ENCODE data around the gene SLC43A2. TPM values are rescaled to one million over a fixed set of nuclear protein-coding genes. Genes with fewer than 3 reads are reported as not detected.

SLC43A2 gene
- total RNA-seq, 1 experiment from 2014 or later: 7.6 TPM

- DNase-seq (ENCODE audit: low read depth): peak; percentile 93
- in situ Hi-C loops (cut with HindIII; ENCODE audit: low pct_unique_long_range_greater_than_20kb, low sequenced_read_pairs): no loop called here
These were observed 346 bp upstream of the SLC43A2 start for GRCh38 chr17:1628856-1629503.

- DNase-seq (ENCODE audit: low read depth): no peak
- in situ Hi-C loops (cut with HindIII; ENCODE audit: low pct_unique_long_range_greater_than_20kb, low sequenced_read_pairs): no loop called here
These were observed 1.3 kb downstream of the SLC43A2 start for GRCh38 chr17:1627182-1627981.

DNA sequence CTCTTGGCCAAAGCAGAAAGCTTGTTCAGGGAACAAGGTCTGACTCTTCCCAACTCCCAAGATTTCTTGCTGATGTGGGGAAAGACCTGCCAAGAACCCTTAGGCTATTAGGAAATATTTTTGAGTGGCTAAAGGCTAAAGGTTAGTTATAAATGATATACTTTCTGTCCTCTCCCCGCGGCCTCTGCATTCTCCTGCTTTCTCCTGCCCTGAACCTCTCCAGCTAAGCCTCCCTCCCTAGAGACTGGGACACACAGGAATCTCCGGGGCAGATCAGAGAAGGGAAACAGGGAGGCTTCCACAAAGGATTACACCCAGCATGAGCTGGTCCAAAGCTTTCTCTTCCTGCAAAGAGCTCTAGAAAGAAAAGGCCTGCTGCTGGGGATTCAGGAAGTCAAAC, 2.3 kb downstream of the SLC43A2 start:
- no peak for DNase-seq (ENCODE audit: low read depth)
- in situ Hi-C loops (cut with HindIII; ENCODE audit: low pct_unique_long_range_greater_than_20kb, low sequenced_read_pairs): no loop called here

DNA sequence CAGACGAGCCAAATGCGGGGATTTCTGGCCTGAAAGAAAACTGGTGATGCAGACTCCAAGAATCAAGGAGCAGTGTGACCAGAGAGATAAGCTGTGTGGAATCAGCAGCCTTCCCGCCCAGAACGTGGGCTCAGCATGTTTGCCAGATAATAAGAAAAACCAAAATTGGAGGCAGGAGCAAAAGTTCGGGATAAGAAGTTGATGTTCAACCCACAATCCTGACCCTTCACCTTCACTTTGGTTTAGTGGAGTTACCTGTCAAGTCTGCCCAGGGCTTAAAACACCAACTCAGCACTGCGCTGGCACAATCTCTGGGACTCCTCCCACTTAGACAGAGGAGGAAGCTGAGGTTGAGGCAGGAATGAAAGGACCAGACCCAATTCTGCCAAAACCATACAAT, 3.1 kb downstream of the SLC43A2 start:
- no peak for DNase-seq (ENCODE audit: low read depth)
- in situ Hi-C loops (cut with HindIII; ENCODE audit: low pct_unique_long_range_greater_than_20kb, low sequenced_read_pairs): no loop called here

GRCh38 chr17:1625053-1625452, 3.6 kb downstream of the SLC43A2 start:
- in situ Hi-C loops (cut with HindIII; ENCODE audit: low pct_unique_long_range_greater_than_20kb, low sequenced_read_pairs): no loop called here
- no peak for DNase-seq (ENCODE audit: low read depth)

GRCh38 chr17:1624650-1625049, 4.0 kb downstream of the SLC43A2 start:
- no peak for DNase-seq (ENCODE audit: low read depth)
- in situ Hi-C loops (cut with HindIII; ENCODE audit: low pct_unique_long_range_greater_than_20kb, low sequenced_read_pairs): no loop called here

- in situ Hi-C loops (cut with HindIII; ENCODE audit: low pct_unique_long_range_greater_than_20kb, low sequenced_read_pairs): no loop called here
- DNase-seq (ENCODE audit: low read depth): no peak
These were observed 5.5 kb downstream of the SLC43A2 start for GRCh38 chr17:1623057-1623630.

- in situ Hi-C loops (cut with HindIII; ENCODE audit: low pct_unique_long_range_greater_than_20kb, low sequenced_read_pairs): no loop called here
These were observed 7.2 kb downstream of the SLC43A2 start for GRCh38 chr17:1621273-1621954.

DNA sequence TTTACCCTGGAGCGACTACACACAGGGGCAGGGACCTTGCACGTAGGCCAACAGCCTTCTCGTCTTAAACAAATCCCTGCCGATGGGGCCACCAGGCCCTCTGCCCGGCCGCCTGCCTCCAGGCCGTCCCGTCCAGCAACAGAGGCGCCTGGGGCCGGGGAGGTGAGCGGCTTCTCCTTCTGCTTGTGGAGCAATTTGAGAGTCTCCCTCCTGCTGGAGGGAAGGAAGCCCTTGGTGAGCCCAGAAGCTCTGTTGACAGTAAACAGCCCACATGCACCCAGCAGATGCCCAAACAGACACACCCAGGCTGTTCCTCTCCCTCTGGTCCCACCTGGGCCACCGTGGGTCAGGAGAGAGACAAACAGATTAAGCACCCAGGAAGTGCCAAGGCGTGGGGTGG, 8.1 kb downstream of the SLC43A2 start:
- DNase-seq (ENCODE audit: low read depth): no peak
- in situ Hi-C loops (cut with HindIII; ENCODE audit: low pct_unique_long_range_greater_than_20kb, low sequenced_read_pairs): no loop called here

More at GRCh38 chr17:1621273-1621954, 7.2 kb downstream of the SLC43A2 start:
- no peak for DNase-seq (ENCODE audit: low read depth)

DNA sequence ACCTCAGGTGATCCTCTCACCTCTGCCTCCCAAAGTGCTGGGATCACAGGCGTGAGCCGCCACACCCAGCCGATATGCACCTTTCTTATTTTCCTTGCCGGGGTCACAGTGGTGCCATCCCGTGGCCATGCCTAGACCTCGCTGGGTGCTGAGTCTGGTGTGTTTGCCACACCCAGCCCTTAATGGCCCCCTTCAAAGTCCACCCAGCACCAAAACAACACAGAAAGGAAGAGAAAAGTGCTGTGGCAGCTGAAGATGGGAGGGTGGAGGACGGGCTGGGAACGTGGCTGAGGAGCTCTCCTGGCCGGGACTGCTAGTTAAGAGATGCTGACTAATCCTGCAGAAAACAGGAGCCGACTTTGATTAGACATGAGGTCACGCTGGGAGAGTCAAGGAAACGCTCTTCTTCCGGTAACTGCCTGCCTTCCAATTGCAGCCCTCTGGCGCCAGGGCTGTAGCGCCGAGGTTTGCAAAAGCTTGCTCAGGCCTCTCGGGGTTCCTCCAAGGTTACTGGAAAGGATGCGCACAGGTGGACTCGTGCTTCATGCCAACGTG, 10.9 kb downstream of the SLC43A2 start:
- DNase-seq (ENCODE audit: low read depth): peak; percentile 86
- in situ Hi-C loops (cut with HindIII; ENCODE audit: low pct_unique_long_range_greater_than_20kb, low sequenced_read_pairs): no loop called here

- no peak for DNase-seq (ENCODE audit: low read depth)
- in situ Hi-C loops (cut with HindIII; ENCODE audit: low pct_unique_long_range_greater_than_20kb, low sequenced_read_pairs): no loop called here
These were observed 12.5 kb downstream of the SLC43A2 start for GRCh38 chr17:1616101-1616500.

- DNase-seq (ENCODE audit: low read depth): no peak
- in situ Hi-C loops (cut with HindIII; ENCODE audit: low pct_unique_long_range_greater_than_20kb, low sequenced_read_pairs): no loop called here
These were observed 16.2 kb downstream of the SLC43A2 start for GRCh38 chr17:1612400-1612799.

DNA sequence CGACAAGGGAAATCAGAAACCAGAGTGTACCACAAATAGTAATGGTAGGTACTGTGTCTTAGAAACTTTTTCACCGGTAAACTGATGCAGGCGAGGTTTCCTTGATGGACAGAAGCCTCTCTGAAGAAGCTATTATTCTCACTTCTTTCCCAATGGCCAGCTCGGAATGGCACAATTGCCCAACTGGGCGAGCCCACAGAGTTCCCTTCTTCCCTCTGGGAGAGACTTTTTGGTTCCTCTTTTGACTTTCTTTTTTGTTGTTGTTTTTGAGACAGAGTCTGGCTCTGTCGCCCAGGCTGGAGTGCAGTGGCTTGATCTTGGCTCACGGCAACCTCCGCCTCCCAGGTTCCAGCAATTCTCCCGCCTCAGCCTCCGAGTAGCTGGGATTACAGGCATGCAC, 16.9 kb downstream of the SLC43A2 start:
- in situ Hi-C loops (cut with HindIII; ENCODE audit: low pct_unique_long_range_greater_than_20kb, low sequenced_read_pairs): no loop called here
- DNase-seq (ENCODE audit: low read depth): no peak

- in situ Hi-C loops (cut with HindIII; ENCODE audit: low pct_unique_long_range_greater_than_20kb, low sequenced_read_pairs): no loop called here
- no peak for DNase-seq (ENCODE audit: low read depth)
These were observed 20.0 kb downstream of the SLC43A2 start for GRCh38 chr17:1608676-1609075.

- DNase-seq (ENCODE audit: low read depth): no peak
- in situ Hi-C loops (cut with HindIII; ENCODE audit: low pct_unique_long_range_greater_than_20kb, low sequenced_read_pairs): no loop called here
These were observed 20.7 kb downstream of the SLC43A2 start for GRCh38 chr17:1607971-1608320.

- DNase-seq (ENCODE audit: low read depth): no peak
- in situ Hi-C loops (cut with HindIII; ENCODE audit: low pct_unique_long_range_greater_than_20kb, low sequenced_read_pairs): no loop called here
These were observed 22.2 kb downstream of the SLC43A2 start for GRCh38 chr17:1606352-1606985.

- in situ Hi-C loops (cut with HindIII; ENCODE audit: low pct_unique_long_range_greater_than_20kb, low sequenced_read_pairs): no loop called here
- no peak for DNase-seq (ENCODE audit: low read depth)
These were observed 22.8 kb downstream of the SLC43A2 start for GRCh38 chr17:1605681-1606351.
